ENCODE results near the gene GTF2IRD1.

The GTF2IRD1 gene

GRCh38 chr7:74454021-74454924, 567 bp downstream of the GTF2IRD1 start:
- peak overlapping the region; percentile 38 for H3K4ac ChIP-seq (ENCODE audit: low read length)
- no peak overlapping the region for H4K91ac ChIP-seq (ENCODE audit: low read depth, low read length, poor library complexity)
- peak overlapping the region; percentile 41 for H2BK12ac ChIP-seq (ENCODE audit: low read length)
- peak overlapping the region; percentile 91 for H3K9ac ChIP-seq (ENCODE audit: low read depth, low read length, poor library complexity)
- no CpG with 5 or more reads among the region's 61 CpGs for WGBS, 2 donors (ENCODE audit: extremely low coverage in 2 of 2, insufficient read length in 2 of 2, insufficient replicate concordance in 1 of 2)
- H2BK15ac ChIP-seq (ENCODE audit: low read length): peak overlapping the region; percentile 45
- H3K23ac ChIP-seq (ENCODE audit: low read depth, low read length, poor library complexity): no peak overlapping the region
- no peak for DNase-seq (ENCODE audit: low spot score)
- H3K4me2 ChIP-seq (ENCODE audit: insufficient read depth, low read length, poor library complexity, severe bottlenecking): peak overlapping the region; percentile 78
- peaks cover 0 to 2% (median 0%) of the 10 kb centered on the region in 3 experiments for H3K27me3 ChIP-seq (ENCODE audit: control insufficient read depth in 3 of 3, insufficient read depth in 3 of 3, low read depth in 1 of 3, low read length in 3 of 3)
- no peak overlapping the region for H4K8ac ChIP-seq (ENCODE audit: low read depth, low read length)
- peak overlapping the region; percentile 65 to 90 for H3K4me3 ChIP-seq (ENCODE audit: low read length in 2 of 2)
- H3K9me3 ChIP-seq (replicated peaks in 1 of 2; ENCODE audit: control insufficient read depth in 2 of 2, insufficient read depth in 1 of 2, low read depth in 1 of 2, low read length in 2 of 2): peaks cover 0 to 2% of the 10 kb centered on the region in 2 donors
- peak overlapping the region; percentile 99 for H3K14ac ChIP-seq (ENCODE audit: low read length)
- peaks cover 23% of the 10 kb centered on the region for H3K79me1 ChIP-seq (ENCODE audit: low read depth, low read length)
- peak overlapping the region; percentile 66 for H2BK5ac ChIP-seq (ENCODE audit: low read length)
- H3K27ac ChIP-seq (replicated peaks; ENCODE audit: low read length): no peak overlapping the region
- peaks cover 2 to 9% of the 10 kb centered on the region in 2 donors for H3K36me3 ChIP-seq (replicated peaks in 1 of 2; ENCODE audit: control insufficient read depth in 2 of 2, insufficient read depth in 2 of 2, low read length in 2 of 2)
- peak overlapping the region; percentile 94 for H2AFZ ChIP-seq (ENCODE audit: low read length)
- peaks cover 8 to 9% of the 10 kb centered on the region in 2 donors for H3K4me1 ChIP-seq (ENCODE audit: control insufficient read depth in 2 of 2, insufficient read depth in 1 of 2, low read depth in 1 of 2, low read length in 2 of 2)
- peak overlapping the region; percentile 97 for H3K18ac ChIP-seq (ENCODE audit: low read length)
- peak overlapping the region; percentile 99 for H2AK5ac ChIP-seq (ENCODE audit: low read depth, low read length)
- peak overlapping the region; percentile 47 for H2BK120ac ChIP-seq (ENCODE audit: low read depth, low read length)

- Histone ChIP-seq H2BK15ac (ENCODE audit: low read length) (peak overlapping the region; percentile 45), H4K91ac (ENCODE audit: low read depth, low read length, poor library complexity) (no peak overlapping the region), H3K18ac (ENCODE audit: low read length) (peak overlapping the region; percentile 97), H3K4me2 (ENCODE audit: insufficient read depth, low read length, poor library complexity, severe bottlenecking) (peak overlapping the region; percentile 78), H3K36me3 (replicated peaks in 1 of 2; ENCODE audit: control insufficient read depth in 2 of 2, insufficient read depth in 2 of 2, low read length in 2 of 2) (peaks cover 2 to 9% of the 10 kb centered on the region in 2 donors), H3K9me3 (replicated peaks in 1 of 2; ENCODE audit: control insufficient read depth in 2 of 2, insufficient read depth in 1 of 2, low read depth in 1 of 2, low read length in 2 of 2) (peaks cover 0 to 2% of the 10 kb centered on the region in 2 donors), H3K9ac (ENCODE audit: low read depth, low read length, poor library complexity) (peak overlapping the region; percentile 91), H2BK5ac (ENCODE audit: low read length) (peak overlapping the region; percentile 66), H3K14ac (ENCODE audit: low read length) (peak overlapping the region; percentile 99), H3K27me3 (ENCODE audit: control insufficient read depth in 3 of 3, insufficient read depth in 3 of 3, low read depth in 1 of 3, low read length in 3 of 3) (no peaks in the 10 kb centered on the region), H2BK12ac (ENCODE audit: low read length) (peak overlapping the region; percentile 41), H3K27ac (replicated peaks; ENCODE audit: low read length) (no peak overlapping the region), H3K23ac (ENCODE audit: low read depth, low read length, poor library complexity) (no peak overlapping the region), H3K4me1 (ENCODE audit: control insufficient read depth in 2 of 2, insufficient read depth in 1 of 2, low read depth in 1 of 2, low read length in 2 of 2) (peaks cover 8 to 9% of the 10 kb centered on the region in 2 donors), H2AK5ac (ENCODE audit: low read depth, low read length) (peak overlapping the region; percentile 99), H3K79me1 (ENCODE audit: low read depth, low read length) (peaks cover 25% of the 10 kb centered on the region), H4K8ac (ENCODE audit: low read depth, low read length) (no peak overlapping the region), H2BK120ac (ENCODE audit: low read depth, low read length) (no peak overlapping the region), H3K4ac (ENCODE audit: low read length) (peak overlapping the region; percentile 38), H2AFZ (ENCODE audit: low read length) (peak overlapping the region; percentile 94), H3K4me3 (ENCODE audit: low read length in 2 of 2) (peak overlapping the region; percentile 65 to 90)
- no peak for DNase-seq (ENCODE audit: low spot score)
- no CpG with 5 or more reads among the region's 11 CpGs for WGBS, 2 donors (ENCODE audit: extremely low coverage in 2 of 2, insufficient read length in 2 of 2, insufficient replicate concordance in 1 of 2)
Measured at GRCh38 chr7:74454925-74455288, 1.2 kb downstream of the GTF2IRD1 start.

DNA sequence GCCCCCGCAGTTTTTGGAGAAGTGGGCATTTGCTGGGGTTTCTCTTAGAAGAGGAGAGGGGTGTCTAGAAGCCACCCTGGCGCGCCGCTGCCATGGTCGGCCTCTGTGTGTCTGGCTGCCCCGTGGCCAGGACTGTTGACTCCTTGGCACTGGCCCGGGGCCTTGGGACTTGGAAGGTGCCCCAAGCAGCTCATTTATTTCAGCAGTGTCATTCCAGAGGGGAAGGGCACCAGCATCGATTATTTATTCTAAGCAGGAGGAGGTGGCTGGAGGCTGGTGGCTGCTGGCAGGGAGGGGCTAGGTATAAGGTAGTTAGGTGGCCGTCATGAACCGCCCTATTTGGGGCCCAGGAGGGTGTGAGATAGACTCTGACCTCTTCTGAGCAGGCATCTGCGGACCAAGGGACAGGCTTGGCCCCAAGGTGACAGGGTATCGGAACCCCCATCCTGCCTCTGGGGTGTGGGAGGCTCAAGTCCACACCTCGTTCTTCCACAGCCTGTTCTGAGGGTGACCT, 1.6 kb downstream of the GTF2IRD1 start:
- peaks cover 0 to 2% of the 10 kb centered on the region in 2 donors for H3K9me3 ChIP-seq (replicated peaks in 1 of 2; ENCODE audit: control insufficient read depth in 2 of 2, insufficient read depth in 1 of 2, low read depth in 1 of 2, low read length in 2 of 2)
- H3K79me1 ChIP-seq (ENCODE audit: low read depth, low read length): peaks cover 26% of the 10 kb centered on the region
- peak overlapping the region; percentile 91 for H3K9ac ChIP-seq (ENCODE audit: low read depth, low read length, poor library complexity)
- H2AK5ac ChIP-seq (ENCODE audit: low read depth, low read length): peak overlapping the region; percentile 99
- no peak overlapping the region for H2AFZ ChIP-seq (ENCODE audit: low read length)
- peak overlapping the region; percentile 78 for H3K4me2 ChIP-seq (ENCODE audit: insufficient read depth, low read length, poor library complexity, severe bottlenecking)
- peak overlapping the region in 1 of 2 donors; percentile 65 for H3K4me3 ChIP-seq (ENCODE audit: low read length in 2 of 2)
- peaks cover 8 to 9% of the 10 kb centered on the region in 2 donors for H3K4me1 ChIP-seq (ENCODE audit: control insufficient read depth in 2 of 2, insufficient read depth in 1 of 2, low read depth in 1 of 2, low read length in 2 of 2)
- no peak overlapping the region for H2BK120ac ChIP-seq (ENCODE audit: low read depth, low read length)
- no CpG with 5 or more reads among the region's 13 CpGs for WGBS, 2 donors (ENCODE audit: extremely low coverage in 2 of 2, insufficient read length in 2 of 2, insufficient replicate concordance in 1 of 2)
- H2BK12ac ChIP-seq (ENCODE audit: low read length): peak overlapping the region; percentile 22
- peak overlapping the region; percentile 66 for H2BK5ac ChIP-seq (ENCODE audit: low read length)
- H3K27ac ChIP-seq (replicated peaks; ENCODE audit: low read length): no peak overlapping the region
- H3K14ac ChIP-seq (ENCODE audit: low read length): no peak overlapping the region
- no peak for DNase-seq (ENCODE audit: low spot score)
- no peak overlapping the region for H4K8ac ChIP-seq (ENCODE audit: low read depth, low read length)
- H3K27me3 ChIP-seq (ENCODE audit: control insufficient read depth in 3 of 3, insufficient read depth in 3 of 3, low read depth in 1 of 3, low read length in 3 of 3): no peaks in the 10 kb centered on the region
- no peak overlapping the region for H3K18ac ChIP-seq (ENCODE audit: low read length)
- peaks cover 2 to 9% of the 10 kb centered on the region in 2 donors for H3K36me3 ChIP-seq (replicated peaks in 1 of 2; ENCODE audit: control insufficient read depth in 2 of 2, insufficient read depth in 2 of 2, low read length in 2 of 2)
- no peak overlapping the region for H3K23ac ChIP-seq (ENCODE audit: low read depth, low read length, poor library complexity)
- H4K91ac ChIP-seq (ENCODE audit: low read depth, low read length, poor library complexity): no peak overlapping the region
- no peak overlapping the region for H3K4ac ChIP-seq (ENCODE audit: low read length)
- H2BK15ac ChIP-seq (ENCODE audit: low read length): peak overlapping the region; percentile 45

- WGBS, 2 donors (ENCODE audit: extremely low coverage in 2 of 2, insufficient read length in 2 of 2, insufficient replicate concordance in 1 of 2): no CpG with 5 or more reads among the region's 6 CpGs
Measured at GRCh38 chr7:74455928-74456327, 2.2 kb downstream of the GTF2IRD1 start.

More at GRCh38 chr7:74455928-74456327, 2.2 kb downstream of the GTF2IRD1 start:
- Histone ChIP-seq H2AFZ (ENCODE audit: low read length) (no peak overlapping the region), H3K23ac (ENCODE audit: low read depth, low read length, poor library complexity) (no peak overlapping the region), H3K4ac (ENCODE audit: low read length) (no peak overlapping the region), H3K18ac (ENCODE audit: low read length) (no peak overlapping the region), H3K27me3 (ENCODE audit: control insufficient read depth in 3 of 3, insufficient read depth in 3 of 3, low read depth in 1 of 3, low read length in 3 of 3) (no peaks in the 10 kb centered on the region), H2BK12ac (ENCODE audit: low read length) (no peak overlapping the region), H3K4me2 (ENCODE audit: insufficient read depth, low read length, poor library complexity, severe bottlenecking) (no peak overlapping the region), H3K4me1 (ENCODE audit: control insufficient read depth in 2 of 2, insufficient read depth in 1 of 2, low read depth in 1 of 2, low read length in 2 of 2) (peaks cover 8 to 9% of the 10 kb centered on the region in 2 donors), H3K14ac (ENCODE audit: low read length) (no peak overlapping the region), H2BK15ac (ENCODE audit: low read length) (no peak overlapping the region), H3K9me3 (replicated peaks in 1 of 2; ENCODE audit: control insufficient read depth in 2 of 2, insufficient read depth in 1 of 2, low read depth in 1 of 2, low read length in 2 of 2) (peaks cover 0 to 2% of the 10 kb centered on the region in 2 donors), H4K8ac (ENCODE audit: low read depth, low read length) (no peak overlapping the region), H2BK120ac (ENCODE audit: low read depth, low read length) (no peak overlapping the region), H2AK5ac (ENCODE audit: low read depth, low read length) (no peak overlapping the region), H2BK5ac (ENCODE audit: low read length) (no peak overlapping the region), H3K4me3 (ENCODE audit: low read length in 2 of 2) (no peak overlapping the region), H3K36me3 (replicated peaks in 1 of 2; ENCODE audit: control insufficient read depth in 2 of 2, insufficient read depth in 2 of 2, low read length in 2 of 2) (peaks cover 2 to 9% of the 10 kb centered on the region in 2 donors), H3K9ac (ENCODE audit: low read depth, low read length, poor library complexity) (no peak overlapping the region), H4K91ac (ENCODE audit: low read depth, low read length, poor library complexity) (no peak overlapping the region), H3K27ac (replicated peaks; ENCODE audit: low read length) (no peak overlapping the region), H3K79me1 (ENCODE audit: low read depth, low read length) (peaks cover 27% of the 10 kb centered on the region)
- DNase-seq (ENCODE audit: low spot score): no peak

Measured in neuronal stem cell (in vitro differentiated cells).